ENCODE results near the gene SIGLEC1.

DNA sequence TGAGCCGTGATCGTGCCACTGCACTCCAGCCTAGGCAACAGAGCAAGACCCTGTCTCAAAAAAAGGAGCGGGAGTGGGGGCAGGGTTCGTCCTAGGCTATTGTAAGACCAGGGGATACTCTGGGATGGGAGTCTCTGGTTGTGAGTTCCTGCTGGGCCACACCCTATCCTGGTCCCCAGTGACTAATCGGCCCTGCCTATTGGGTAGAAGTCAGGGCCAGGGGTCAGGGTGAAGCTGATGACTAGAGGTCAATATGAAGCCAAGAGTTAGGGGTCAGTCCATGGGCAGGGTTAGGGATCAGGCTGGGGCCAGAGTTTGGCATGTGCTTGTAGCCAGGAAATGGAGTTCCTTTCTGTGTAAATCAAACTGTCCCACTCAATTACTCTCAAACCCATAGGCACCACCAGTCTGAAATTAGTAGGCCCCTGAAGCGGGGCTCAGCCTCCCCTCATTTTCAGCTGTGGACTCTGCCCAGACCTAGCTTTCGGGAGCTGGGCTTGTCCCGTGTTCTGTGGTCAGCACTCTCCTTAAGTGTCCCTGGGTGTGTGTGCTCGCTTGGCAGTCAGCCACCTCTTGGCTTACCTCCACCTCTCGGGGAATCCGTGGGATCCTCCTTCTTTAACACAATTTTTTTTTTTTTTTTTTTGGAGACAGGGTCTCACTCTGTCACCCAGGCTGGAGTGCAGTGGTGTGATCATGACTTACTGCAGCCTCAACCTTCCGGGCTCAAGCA, 21.9 kb upstream of the SIGLEC1 start:
- TF ChIP-seq ISL1 (CRISPR knock-in tag; IDR thresholded peaks at IDR 0.05): no peak
- no peak for TF ChIP-seq GLIS3 (CRISPR knock-in tag; IDR thresholded peaks at IDR 0.05)
- TF ChIP-seq ESRRG (CRISPR knock-in tag; IDR thresholded peaks at IDR 0.05): no peak
- no peak for TF ChIP-seq RARB (CRISPR knock-in tag; IDR thresholded peaks at IDR 0.05)
- no peak for TF ChIP-seq ZFP3 (CRISPR knock-in tag; IDR thresholded peaks at IDR 0.05)
- no peak for TF ChIP-seq OSR1 (CRISPR knock-in tag; IDR thresholded peaks at IDR 0.05)
- TF ChIP-seq, protein P1, sequence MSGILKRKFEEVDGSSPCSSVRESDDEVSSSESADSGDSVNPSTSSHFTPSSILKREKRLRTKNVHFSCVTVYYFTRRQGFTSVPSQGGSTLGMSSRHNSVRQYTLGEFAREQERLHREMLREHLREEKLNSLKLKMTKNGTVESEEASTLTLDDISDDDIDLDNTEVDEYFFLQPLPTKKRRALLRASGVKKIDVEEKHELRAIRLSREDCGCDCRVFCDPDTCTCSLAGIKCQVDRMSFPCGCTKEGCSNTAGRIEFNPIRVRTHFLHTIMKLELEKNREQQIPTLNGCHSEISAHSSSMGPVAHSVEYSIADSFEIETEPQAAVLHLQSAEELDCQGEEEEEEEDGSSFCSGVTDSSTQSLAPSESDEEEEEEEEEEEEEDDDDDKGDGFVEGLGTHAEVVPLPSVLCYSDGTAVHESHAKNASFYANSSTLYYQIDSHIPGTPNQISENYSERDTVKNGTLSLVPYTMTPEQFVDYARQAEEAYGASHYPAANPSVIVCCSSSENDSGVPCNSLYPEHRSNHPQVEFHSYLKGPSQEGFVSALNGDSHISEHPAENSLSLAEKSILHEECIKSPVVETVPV (CRISPR knock-in tag; IDR thresholded peaks at IDR 0.05): no peak
- no peak for TF ChIP-seq ZFP30 (CRISPR knock-in tag; IDR thresholded peaks at IDR 0.05)
- TF ChIP-seq, protein P2, sequence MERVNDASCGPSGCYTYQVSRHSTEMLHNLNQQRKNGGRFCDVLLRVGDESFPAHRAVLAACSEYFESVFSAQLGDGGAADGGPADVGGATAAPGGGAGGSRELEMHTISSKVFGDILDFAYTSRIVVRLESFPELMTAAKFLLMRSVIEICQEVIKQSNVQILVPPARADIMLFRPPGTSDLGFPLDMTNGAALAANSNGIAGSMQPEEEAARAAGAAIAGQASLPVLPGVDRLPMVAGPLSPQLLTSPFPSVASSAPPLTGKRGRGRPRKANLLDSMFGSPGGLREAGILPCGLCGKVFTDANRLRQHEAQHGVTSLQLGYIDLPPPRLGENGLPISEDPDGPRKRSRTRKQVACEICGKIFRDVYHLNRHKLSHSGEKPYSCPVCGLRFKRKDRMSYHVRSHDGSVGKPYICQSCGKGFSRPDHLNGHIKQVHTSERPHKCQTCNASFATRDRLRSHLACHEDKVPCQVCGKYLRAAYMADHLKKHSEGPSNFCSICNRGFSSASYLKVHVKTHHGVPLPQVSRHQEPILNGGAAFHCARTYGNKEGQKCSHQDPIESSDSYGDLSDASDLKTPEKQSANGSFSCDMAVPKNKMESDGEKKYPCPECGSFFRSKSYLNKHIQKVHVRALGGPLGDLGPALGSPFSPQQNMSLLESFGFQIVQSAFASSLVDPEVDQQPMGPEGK (CRISPR knock-in tag; IDR thresholded peaks at IDR 0.05; ENCODE audit: borderline replicate concordance): no peak

All from SK-N-SH treated with all-trans-retinoic acid at 6 μM for 48 hours (cell line).